ENCODE results near the gene OSGEP.

OSGEP gene

GRCh38 chr14:20400965-20401593 is 53.5 kb downstream of the OSGEP start:
- Mint-ChIP-seq H3K4me1 (ENCODE audit: low read depth) (peaks cover 32% of the 10 kb centered on the region), H3K27ac (peak overlapping the region; percentile 93), H3K27me3 (no peaks in the 10 kb centered on the region), H3K9me3 (no peaks in the 10 kb centered on the region), H3K36me3 (ENCODE audit: low read depth) (peaks cover 74% of the 10 kb centered on the region), H3K4me3 (peak overlapping the region; percentile 72)

DNA sequence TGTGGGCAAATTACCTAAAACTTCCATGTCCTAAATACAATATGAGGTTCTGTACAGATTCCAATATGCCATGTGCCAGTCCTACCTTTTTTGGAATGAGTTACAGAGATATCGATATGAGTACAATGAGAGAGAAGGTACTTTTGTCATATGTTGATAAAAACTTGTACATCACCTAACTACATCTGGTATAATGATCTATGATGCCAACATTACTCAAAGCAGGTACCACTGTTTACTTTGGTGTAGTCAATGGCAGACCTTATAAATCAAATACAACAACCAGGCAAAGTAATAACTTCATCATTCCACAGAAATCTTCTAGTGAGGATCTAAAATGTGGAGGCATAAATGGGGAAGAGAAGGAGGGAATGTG is 54.0 kb downstream of the OSGEP start:
- Mint-ChIP-seq H3K4me3 (peak overlapping the region; percentile 72), H3K9me3 (no peaks in the 10 kb centered on the region), H3K27ac (peak overlapping the region; percentile 93), H3K27me3 (no peaks in the 10 kb centered on the region), H3K36me3 (ENCODE audit: low read depth) (peaks cover 74% of the 10 kb centered on the region), H3K4me1 (ENCODE audit: low read depth) (peaks cover 31% of the 10 kb centered on the region)

DNA sequence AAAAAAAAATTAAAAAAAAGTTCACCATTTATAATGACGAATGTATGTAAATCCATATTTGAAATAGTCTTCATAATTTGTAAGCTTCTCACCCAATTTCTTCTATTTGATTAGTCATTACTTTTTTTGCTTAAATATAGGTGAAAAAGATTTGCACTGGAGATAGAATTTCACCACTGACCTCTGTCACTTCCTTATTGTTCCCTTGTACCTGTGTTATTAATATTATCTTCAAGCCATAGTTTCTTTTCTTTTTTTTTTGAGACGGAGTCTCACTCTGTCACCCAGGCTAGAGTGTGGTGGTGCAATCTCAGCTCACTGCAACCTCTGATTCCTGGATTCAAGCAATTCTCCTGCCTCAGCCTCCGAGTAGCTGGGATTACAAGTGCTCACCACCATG is 57.1 kb downstream of the OSGEP start:
- peaks cover 55% of the 10 kb centered on the region for H3K36me3 Mint-ChIP-seq (ENCODE audit: low read depth)
- H3K27me3 Mint-ChIP-seq = no peaks in the 10 kb centered on the region
- no peak overlapping the region for H3K27ac Mint-ChIP-seq
- no peaks in the 10 kb centered on the region for H3K9me3 Mint-ChIP-seq
- H3K4me3 Mint-ChIP-seq = no peak overlapping the region
- peaks cover 23% of the 10 kb centered on the region for H3K4me1 Mint-ChIP-seq (ENCODE audit: low read depth)
